Dedifferentiated amniotic fluid mesenchymal stem cell (primary cell): ENCODE data around the gene TRPC6.
A peak's percentile ranks its signal among the peaks of the same experiment; 100 is the strongest.
"Not testable (repeated sequence)": the region's sequence is repeated elsewhere in the genome, so short reads cannot be mapped to it uniquely, and the experiment has no call there.

Experiments used
- DNase-seq: peaks from one replicate; pipeline ENCODE4 v3.0.0-alpha.2; 2016; ENCODE audit errors: extremely low spot score

Gene TRPC6

GRCh38 chr11:101453682-101454081 is 130.1 kb downstream of the TRPC6 start:
- no peak for DNase-seq

DNA sequence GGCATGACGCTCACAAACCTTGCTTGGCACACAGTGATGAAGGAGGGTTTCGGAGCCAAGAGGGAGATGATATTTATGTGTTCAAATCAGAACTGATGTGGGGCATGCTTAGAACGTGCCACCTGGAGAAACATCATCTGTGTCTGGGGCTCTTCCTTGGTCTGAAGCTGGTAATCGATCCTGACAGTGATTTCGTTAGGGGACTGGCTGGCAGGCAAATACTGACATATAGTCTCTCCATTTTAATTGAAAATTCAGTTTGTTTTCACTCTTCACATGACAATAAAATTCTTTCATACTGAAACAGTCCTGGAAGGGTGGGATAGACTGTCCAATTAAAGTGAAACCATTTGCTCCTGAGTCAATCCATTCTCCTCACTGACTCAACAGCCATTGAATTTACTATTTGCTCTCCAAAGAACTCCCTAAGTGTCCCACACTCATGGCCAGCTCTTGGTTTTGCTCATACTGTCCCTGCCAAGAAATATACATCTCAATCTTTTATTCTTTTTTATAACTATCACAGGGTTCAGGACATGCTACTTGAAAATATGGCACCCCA is 134.8 kb downstream of the TRPC6 start:
- DNase-seq: no peak

DNA sequence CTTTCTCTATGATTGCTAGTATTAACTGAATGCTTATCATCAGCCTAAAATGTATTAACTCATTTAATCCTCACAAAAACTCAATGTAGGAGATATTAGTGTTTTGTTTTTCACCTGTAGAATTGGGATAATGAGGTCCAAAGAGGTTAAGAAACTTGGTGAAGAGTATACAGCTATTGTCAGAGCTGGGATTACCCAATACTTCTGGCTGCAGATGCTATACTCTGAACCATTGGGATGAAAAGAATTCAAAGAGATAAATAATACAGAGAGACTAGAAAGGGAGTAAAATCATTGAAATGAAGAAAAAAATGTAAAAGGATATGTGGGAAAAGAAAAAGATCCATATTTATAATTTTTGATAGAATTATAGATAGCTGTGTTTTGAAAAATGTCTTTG is 137.1 kb downstream of the TRPC6 start:
- DNase-seq: no peak

DNA sequence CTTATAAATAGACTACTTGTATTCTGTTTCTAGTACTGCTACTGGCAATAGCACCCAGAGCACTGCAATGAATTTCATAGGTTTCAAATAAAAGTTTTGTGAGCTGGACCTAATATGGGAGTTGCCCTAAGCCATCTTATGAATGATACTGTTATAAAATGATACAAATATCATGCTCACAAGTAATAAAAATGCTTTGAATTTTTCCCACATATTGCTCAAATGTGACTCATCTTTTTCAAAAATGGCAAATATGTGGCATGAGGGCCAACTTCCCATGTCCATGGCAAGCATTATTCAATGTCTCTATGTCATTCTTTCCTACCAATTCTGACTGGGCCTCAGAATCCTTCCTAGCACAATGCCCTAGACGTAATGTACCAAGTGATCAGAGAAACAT is 137.6 kb downstream of the TRPC6 start:
- DNase-seq: peak; percentile 68

DNA sequence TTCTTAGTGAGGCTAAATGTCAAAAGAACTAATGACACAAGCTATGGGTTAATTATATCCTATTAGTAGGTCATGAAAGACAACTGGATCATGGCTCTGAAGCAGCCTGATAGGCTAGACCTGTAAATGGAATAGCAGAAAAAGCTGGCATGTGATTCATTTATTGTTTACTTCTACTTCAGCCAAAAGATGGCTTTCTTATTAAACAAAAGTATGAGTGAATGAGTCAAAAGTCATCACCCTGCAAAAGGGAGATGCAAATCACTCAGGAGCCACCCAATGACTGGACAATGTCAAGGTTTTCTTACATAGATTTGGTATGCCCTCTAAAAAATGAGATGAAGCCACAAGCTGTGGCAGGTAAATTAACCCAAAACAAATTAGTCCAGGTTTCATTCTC is 138.0 kb downstream of the TRPC6 start:
- no peak for DNase-seq

GRCh38 chr11:101444851-101445250 is 139.0 kb downstream of the TRPC6 start:
- DNase-seq: no peak

GRCh38 chr11:101444164-101444563 is 139.6 kb downstream of the TRPC6 start:
- DNase-seq: no peak

- DNase-seq: no peak
These were observed 140.8 kb downstream of the TRPC6 start for GRCh38 chr11:101442936-101443521.

GRCh38 chr11:101442171-101442570 is 141.6 kb downstream of the TRPC6 start:
- peak; percentile 59 for DNase-seq

GRCh38 chr11:101441747-101442146 is 142.1 kb downstream of the TRPC6 start:
- DNase-seq: no peak

DNA sequence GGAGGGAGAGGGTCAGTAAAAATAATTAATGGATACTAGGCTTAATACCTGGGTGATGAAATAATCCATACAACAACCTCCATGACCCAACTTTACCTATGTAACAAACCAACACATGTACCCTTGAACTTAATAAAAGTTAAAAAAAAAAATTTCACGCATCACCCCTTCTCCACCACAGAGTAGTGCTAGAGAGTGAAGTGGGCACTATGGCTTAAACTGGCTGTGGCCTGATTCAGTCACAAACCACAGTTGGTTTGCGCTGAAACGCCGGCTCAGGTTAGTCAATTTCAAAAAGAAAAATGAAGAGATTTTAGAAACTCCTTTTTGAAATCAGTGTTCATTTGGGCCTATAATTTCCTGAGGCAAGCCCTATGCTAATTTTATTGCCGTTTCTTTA is 144.3 kb downstream of the TRPC6 start:
- DNase-seq: no peak

GRCh38 chr11:101438708-101439107 is 145.1 kb downstream of the TRPC6 start:
- DNase-seq: not testable (repeated sequence)

- DNase-seq: no peak
These were observed 145.7 kb downstream of the TRPC6 start for GRCh38 chr11:101438126-101438525.

DNA sequence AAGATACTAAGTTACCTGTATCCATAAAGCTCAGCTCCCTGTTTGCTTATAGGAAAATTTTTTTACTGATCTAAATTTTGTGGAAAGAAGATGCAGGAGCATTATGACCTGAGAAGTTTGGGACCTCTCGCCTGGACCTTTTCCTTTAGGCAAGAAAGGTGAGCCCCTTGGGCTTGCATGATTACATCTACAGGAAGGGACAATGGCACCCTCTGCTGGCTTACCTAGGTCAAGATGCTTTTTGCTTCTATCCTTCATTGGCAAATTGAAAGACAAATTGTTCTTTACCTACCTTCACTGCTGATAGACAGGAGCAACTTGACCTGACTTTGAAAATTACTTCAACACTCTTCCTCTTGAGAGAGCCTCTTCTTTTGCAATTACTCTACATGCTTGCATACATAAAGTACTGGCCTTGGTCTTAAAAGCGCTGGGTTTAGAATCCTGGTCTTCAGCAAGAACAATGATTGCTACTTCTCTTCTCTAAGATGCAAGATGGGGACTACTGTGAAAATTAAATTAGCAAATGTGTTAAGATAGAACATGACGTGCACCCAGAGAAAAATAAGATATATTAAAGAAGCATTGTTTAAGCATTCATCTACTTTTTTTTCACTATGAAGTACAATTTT is 147.2 kb downstream of the TRPC6 start:
- no peak for DNase-seq

- DNase-seq: no peak
These were observed 148.3 kb downstream of the TRPC6 start for GRCh38 chr11:101435408-101435973.

DNA sequence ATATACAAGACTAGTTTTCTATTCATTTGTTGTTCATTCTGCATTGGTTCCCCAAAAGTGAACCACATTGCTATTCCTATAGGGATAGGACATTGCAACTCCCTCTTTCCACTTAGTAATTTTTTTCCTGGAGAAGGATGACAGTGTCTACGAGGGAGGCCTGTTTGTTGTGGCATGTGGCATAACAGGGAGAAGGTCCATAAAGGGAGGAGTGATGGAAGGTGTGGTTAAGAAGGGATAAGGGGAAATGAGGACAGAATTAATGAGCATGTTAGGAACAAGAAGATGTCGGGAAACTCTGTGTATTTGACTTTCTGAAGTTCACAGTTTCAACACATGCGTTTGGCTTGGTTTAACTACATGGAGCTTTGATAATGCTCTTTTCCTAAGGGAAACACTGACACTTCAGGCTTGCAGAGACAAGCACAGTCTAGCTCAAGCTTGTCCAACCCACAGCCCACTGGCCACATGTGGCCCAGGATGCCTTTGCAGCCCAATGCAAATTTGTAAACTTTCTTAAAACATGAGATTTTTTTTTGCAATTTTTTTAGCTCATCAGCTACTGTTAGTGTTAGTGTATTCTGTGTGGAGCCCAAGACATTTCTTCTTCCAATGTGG is 149.7 kb downstream of the TRPC6 start:
- no peak for DNase-seq

GRCh38 chr11:101433151-101433550 is 150.7 kb downstream of the TRPC6 start:
- no peak for DNase-seq

DNA sequence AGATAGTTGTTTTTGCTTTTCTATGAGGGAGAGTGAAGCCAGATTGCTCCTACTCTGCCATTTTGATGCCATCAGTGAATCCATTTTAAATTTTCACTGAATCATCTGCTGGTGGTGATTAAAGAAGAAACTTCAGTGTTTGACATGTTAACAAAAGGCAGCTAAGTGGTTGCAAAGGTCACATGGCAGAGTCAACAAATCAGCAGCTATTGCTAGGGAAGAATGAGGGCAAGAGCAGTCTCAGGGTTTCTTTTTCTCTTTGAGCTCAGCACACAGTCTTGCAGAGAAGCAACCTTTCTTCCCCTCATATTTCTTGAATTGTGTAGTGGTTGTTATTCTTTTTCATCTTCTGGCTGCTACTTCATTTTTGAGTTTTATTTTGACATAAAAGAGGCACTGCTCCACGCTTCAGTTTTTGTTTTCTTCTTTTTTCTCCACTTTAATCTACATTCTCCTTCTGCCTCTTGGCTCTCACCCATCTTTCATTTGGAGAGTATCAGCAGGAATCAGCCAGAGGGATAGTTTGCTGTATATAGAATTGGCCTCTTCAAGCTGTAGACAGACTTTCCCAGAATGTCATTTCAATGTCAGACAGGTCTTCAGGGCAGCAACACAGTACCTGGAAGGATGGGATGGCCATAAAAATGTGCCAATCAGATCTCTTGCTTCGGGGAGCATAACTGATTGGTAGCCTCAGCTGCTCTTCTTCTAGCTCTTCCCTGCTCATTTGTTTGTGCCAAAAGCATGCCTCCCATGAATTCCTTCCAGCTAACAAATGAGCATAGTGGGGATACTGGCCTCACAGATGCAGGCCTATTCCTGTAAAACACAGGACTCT is 153.9 kb downstream of the TRPC6 start:
- no peak for DNase-seq

DNA sequence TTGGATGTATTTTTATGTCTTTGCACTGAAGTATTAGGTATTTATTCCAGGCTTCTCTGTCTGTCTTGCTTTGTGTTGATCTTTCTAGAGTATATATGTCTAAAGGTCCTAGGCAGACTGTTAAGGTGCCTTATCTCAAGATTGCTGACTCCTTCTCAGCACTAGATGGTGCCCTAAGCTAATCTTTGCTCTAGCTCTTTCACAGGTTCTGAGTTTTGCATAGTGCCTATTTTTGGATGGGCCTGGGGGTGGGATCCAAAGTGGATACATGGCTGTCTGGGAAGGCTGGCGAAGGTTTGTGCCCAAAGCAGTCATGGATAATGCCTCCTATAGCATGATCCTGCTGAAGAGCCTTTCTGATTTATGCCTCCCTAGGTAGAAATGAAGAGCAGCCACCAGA is 154.9 kb downstream of the TRPC6 start:
- DNase-seq: no peak

- no peak for DNase-seq
These were observed 176.5 kb downstream of the TRPC6 start for GRCh38 chr11:101407324-101407723.
